PC-3 (cell line): Measurements from ENCODE around the gene PRKAR2B.
"Not testable (repeated sequence)": the region's sequence is repeated elsewhere in the genome, so short reads cannot be mapped to it uniquely, and the experiment has no call there.

ENCODE experiments used
- EZH2 ChIP-seq: fragments of 300-600 bp; sonication (generic); IDR thresholded peaks from one replicate; pipeline ENCODE4 v1.6.1; 2017; ENCODE audit warnings: antibody characterized with exemption, mild to moderate bottlenecking, low read length; ENCODE audit not compliant: unreplicated experiment
- TF ChIP-seq, protein P1 (sequence below): fragments of 300-600 bp; sonication (generic); conservative IDR thresholded peaks from 2 replicates; pipeline ENCODE4 v1.5.1; 2017; ENCODE audit warnings: antibody characterized with exemption, low read depth, mild to moderate bottlenecking, low read length

DNA sequence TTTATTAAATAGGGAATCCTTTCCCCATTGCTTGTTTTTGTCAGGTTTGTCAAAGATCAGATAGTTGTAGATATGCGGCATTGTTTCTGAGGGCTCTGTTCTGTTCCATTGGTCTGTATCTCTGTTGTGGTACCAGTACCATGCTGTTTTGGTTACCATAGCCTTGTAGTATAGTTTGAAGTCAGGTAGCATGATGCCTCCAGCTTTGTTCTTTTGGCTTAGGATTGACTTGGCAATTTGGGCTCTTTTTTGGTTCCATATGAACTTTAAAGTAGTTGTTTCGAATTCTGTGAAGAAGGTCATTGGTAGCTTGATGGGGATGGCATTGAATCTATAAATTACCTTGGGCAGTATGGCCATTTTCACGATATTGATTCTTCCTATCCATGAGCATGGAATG, 11.6 kb downstream of the PRKAR2B start:
- not testable (repeated sequence) for TF ChIP-seq EZH2
- TF ChIP-seq, protein P1, sequence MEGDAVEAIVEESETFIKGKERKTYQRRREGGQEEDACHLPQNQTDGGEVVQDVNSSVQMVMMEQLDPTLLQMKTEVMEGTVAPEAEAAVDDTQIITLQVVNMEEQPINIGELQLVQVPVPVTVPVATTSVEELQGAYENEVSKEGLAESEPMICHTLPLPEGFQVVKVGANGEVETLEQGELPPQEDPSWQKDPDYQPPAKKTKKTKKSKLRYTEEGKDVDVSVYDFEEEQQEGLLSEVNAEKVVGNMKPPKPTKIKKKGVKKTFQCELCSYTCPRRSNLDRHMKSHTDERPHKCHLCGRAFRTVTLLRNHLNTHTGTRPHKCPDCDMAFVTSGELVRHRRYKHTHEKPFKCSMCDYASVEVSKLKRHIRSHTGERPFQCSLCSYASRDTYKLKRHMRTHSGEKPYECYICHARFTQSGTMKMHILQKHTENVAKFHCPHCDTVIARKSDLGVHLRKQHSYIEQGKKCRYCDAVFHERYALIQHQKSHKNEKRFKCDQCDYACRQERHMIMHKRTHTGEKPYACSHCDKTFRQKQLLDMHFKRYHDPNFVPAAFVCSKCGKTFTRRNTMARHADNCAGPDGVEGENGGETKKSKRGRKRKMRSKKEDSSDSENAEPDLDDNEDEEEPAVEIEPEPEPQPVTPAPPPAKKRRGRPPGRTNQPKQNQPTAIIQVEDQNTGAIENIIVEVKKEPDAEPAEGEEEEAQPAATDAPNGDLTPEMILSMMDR = not testable (repeated sequence)
